H1 (cell line): ENCODE results near the gene CDC14B. TPM values are rescaled to one million over a fixed set of nuclear protein-coding genes. Genes with fewer than 3 reads are reported as not detected.

Experiments
- CTCF ChIP-seq, 3 experiments: IDR thresholded peaks; 1 replicate in 2 of 3; 2 replicates in 1 of 3; pipeline versions ENCODE4 v1.5.1 to v1.6.1; 2011; ENCODE audit warnings: low read length in 3 of 3, mild to moderate bottlenecking in 3 of 3, inconsistent platforms in 2 of 3, low read depth in 1 of 3, moderate library complexity in 1 of 3; ENCODE audit not compliant: insufficient read depth in 1 of 3; ENCODE audit errors: control extremely low read depth in 1 of 3
- FOSL1 ChIP-seq: IDR thresholded peaks from 2 replicates; pipeline ENCODE4 v1.6.1; 2011; ENCODE audit warnings: mild to moderate bottlenecking, low read depth, low read length, moderate library complexity; ENCODE audit not compliant: insufficient read depth
- GABPA ChIP-seq: IDR thresholded peaks from 2 replicates; pipeline ENCODE4 v1.6.1; 2011; ENCODE audit warnings: mild to moderate bottlenecking, low read length, moderate library complexity, borderline replicate concordance; ENCODE audit not compliant: insufficient read depth
- POLR2A ChIP-seq, 2 experiments: IDR thresholded peaks; 1 replicate in 1 of 2; 2 replicates in 1 of 2; pipeline ENCODE4 v1.6.1; 2011; ENCODE audit warnings: low read depth in 2 of 2, low read length in 2 of 2, mild to moderate bottlenecking in 2 of 2; ENCODE audit errors: control extremely low read depth in 1 of 2
- SIN3A ChIP-seq, 2 experiments: IDR thresholded peaks in 1 of 2; conservative IDR thresholded peaks in 1 of 2; 2 replicates each; pipeline ENCODE4 v1.6.1; 2011 to 2012; ENCODE audit warnings: low read length in 2 of 2, improper control_type of control experiment in 1 of 2, low read depth in 1 of 2, mild to moderate bottlenecking in 1 of 2
- SP4 ChIP-seq: IDR thresholded peaks from 2 replicates; pipeline ENCODE4 v1.6.1; 2012; ENCODE audit warnings: low read length, inconsistent platforms
- ZNF274 ChIP-seq: IDR thresholded peaks from 2 replicates; pipeline ENCODE4 v1.7.0; 2012; ENCODE audit warnings: low read length, borderline replicate concordance; ENCODE audit errors: extremely low read depth
- polyA plus RNA-seq, 7 experiments: library from polyadenylated mRNA; depleted of rRNA in 3 of 7; stranded (reverse) in 5 of 7; unstranded in 2 of 7; fragments of >200 nt in 5 of 7; fragments of 200-250 nt in 2 of 7; gene quantifications; 1 replicate in 5 of 7; 2 replicates in 1 of 7; 4 replicates in 1 of 7; pipeline versions ENCODE4 v1.2.1 to v1.2.3, GENCODE V29; 2011 to 2013; ENCODE audit warnings: missing spikeins in 2 of 7, mixed read lengths in 2 of 7
- total RNA-seq: library from RNA; stranded (reverse); fragmentation: NEBNext Ultra II Directional; extraction: Animal tissue kit (Norgen Biotek cat#: 25700); gene quantifications from 2 replicates; pipeline ENCODE4 v1.2.1, GENCODE V29; 2021

Gene CDC14B
- total and polyA plus RNA-seq, 2 of the 8 experiments (the other 6 are each of a cell fraction or from before 2014, with no cell fraction given) = 17.2 to 44.6 TPM

- TF ChIP-seq ZNF274 (no peak), FOSL1 (no peak), SIN3A (conservative IDR thresholded peaks at IDR 0.05 in 1 of 2, IDR thresholded peaks at IDR 0.05 in 1 of 2; ENCODE audit: low read depth in 1 of 2, low read length in 2 of 2) (no peak), CTCF (IDR thresholded peaks at IDR 0.05; ENCODE audit: control extremely low read depth in 1 of 3, insufficient read depth in 1 of 3, low read depth in 1 of 3, low read length in 3 of 3) (no peak), GABPA (no peak), SP4 (no peak), POLR2A (IDR thresholded peaks at IDR 0.05; ENCODE audit: control extremely low read depth in 1 of 2, low read depth in 2 of 2, low read length in 2 of 2) (no peak)
Observed at GRCh38 chr9:96587338-96588315, 32.0 kb downstream of the CDC14B start (continued).
